Stimulated activated CD4-positive, alpha-beta T cell treated with anti-CD3 and anti-CD28 coated beads, TNF-alpha, amount 100 ng/mL, for 48 hours (primary cell): ENCODE measurements around the gene LMAN1L.
A peak's percentile ranks its signal among the peaks of the same experiment; 100 is the strongest.
"Not testable (repeated sequence)": the region's sequence is repeated elsewhere in the genome, so short reads cannot be mapped to it uniquely, and the experiment has no call there.

Experiments
- DNase-seq, 3 donors: peaks; one replicate each; pipeline ENCODE4 v3.0.0-alpha.2; 2020; ENCODE audit warnings: low read depth in 3 of 3

The LMAN1L gene

GRCh38 chr15:74782259-74783071, 30.2 kb upstream of the LMAN1L start:
- no peak for DNase-seq

- no peak for DNase-seq
These were observed 29.4 kb upstream of the LMAN1L start for GRCh38 chr15:74783072-74783807.

- no peak for DNase-seq
These were observed 28.8 kb upstream of the LMAN1L start for GRCh38 chr15:74783808-74784175.

- DNase-seq, result no peak
These were observed 28.0 kb upstream of the LMAN1L start for GRCh38 chr15:74784426-74785193.

GRCh38 chr15:74785194-74786032, 27.2 kb upstream of the LMAN1L start:
- DNase-seq, result no peak

GRCh38 chr15:74786081-74786480, 26.6 kb upstream of the LMAN1L start:
- DNase-seq, result not testable (repeated sequence)

GRCh38 chr15:74786551-74787165, 26.0 kb upstream of the LMAN1L start:
- DNase-seq, result no peak

- peak; percentile 84 to 93 (median 91) for DNase-seq
These were observed 25.2 kb upstream of the LMAN1L start for GRCh38 chr15:74787251-74788041.

- no peak for DNase-seq
These were observed 24.5 kb upstream of the LMAN1L start for GRCh38 chr15:74788042-74788682.

- no peak for DNase-seq
These were observed 23.9 kb upstream of the LMAN1L start for GRCh38 chr15:74788683-74789151.

GRCh38 chr15:74789171-74789631, 23.4 kb upstream of the LMAN1L start:
- DNase-seq, result no peak

- no peak for DNase-seq
These were observed 22.9 kb upstream of the LMAN1L start for GRCh38 chr15:74789741-74790079.

GRCh38 chr15:74790080-74790916, 22.3 kb upstream of the LMAN1L start:
- DNase-seq, result no peak

GRCh38 chr15:74791007-74791406, 21.6 kb upstream of the LMAN1L start:
- DNase-seq, result no peak

GRCh38 chr15:74791667-74792066, 21.0 kb upstream of the LMAN1L start:
- no peak for DNase-seq

GRCh38 chr15:74792227-74793016, 20.2 kb upstream of the LMAN1L start:
- no peak for DNase-seq

- DNase-seq, result no peak
These were observed 19.3 kb upstream of the LMAN1L start for GRCh38 chr15:74793135-74794028.
